OCI-LY3 (cell line): ENCODE results near the gene CCT3.
"Not testable (repeated sequence)": the region's sequence is repeated elsewhere in the genome, so short reads cannot be mapped to it uniquely, and the experiment has no call there.

Experiments used
- H2AFZ ChIP-seq: fragments of 200-600, 300-600 bp; shearing (Covaris generic); 2 replicates; pipeline ENCODE4 v1.6.0; 2014; ENCODE audit warnings: antibody characterized with exemption, low read depth, low read length
- H3K27ac ChIP-seq: fragments of 200-600, 300-600 bp; sonication (generic); 2 replicates; pipeline ENCODE4 v1.5.1; 2014; ENCODE audit warnings: mild to moderate bottlenecking, low read length, moderate library complexity, mixed read lengths
- H3K27me3 ChIP-seq: fragments of 200-600, 300-600 bp; sonication (generic); 2 replicates; pipeline ENCODE4 v1.6.1; 2014; ENCODE audit warnings: low read depth, low read length, mixed read lengths
- H3K36me3 ChIP-seq: fragments of 200-600, 300-600 bp; sonication (generic); replicated peaks from 2 replicates; pipeline ENCODE3; 2014; ENCODE audit warnings: low read depth, low read length, mixed read lengths
- H3K4me1 ChIP-seq: fragments of 300-600, 200-600 bp; sonication (generic); 2 replicates; pipeline ENCODE4 v1.6.1; 2014; ENCODE audit warnings: low read length, mixed read lengths
- H3K4me2 ChIP-seq: fragments of 200-600, 300-600 bp; sonication (generic); 2 replicates; pipeline ENCODE4 v1.6.1; 2014; ENCODE audit warnings: low read length, mixed read lengths
- H3K4me3 ChIP-seq: fragments of 300-600, 200-600 bp; sonication (generic); 2 replicates; pipeline ENCODE4 v1.5.1; 2014; ENCODE audit warnings: antibody characterized with exemption, mild to moderate bottlenecking, low read length, moderate library complexity
- H3K79me2 ChIP-seq: fragments of 300-600, 200-600 bp; shearing (Covaris generic); 2 replicates; pipeline ENCODE4 v1.6.1; 2014; ENCODE audit warnings: mild to moderate bottlenecking, low read length, mixed read lengths
- H3K9ac ChIP-seq: fragments of 300-600, 200-600 bp; shearing (Covaris generic); 2 replicates; pipeline ENCODE4 v1.6.0; 2014; ENCODE audit warnings: mild to moderate bottlenecking, low read length, moderate library complexity
- H3K9me3 ChIP-seq: fragments of 200-600, 300-600 bp; shearing (Covaris generic); 2 replicates; pipeline ENCODE4 v1.6.1; 2014; ENCODE audit warnings: low read length, mixed read lengths; ENCODE audit not compliant: insufficient read depth
- H4K20me1 ChIP-seq: fragments of 200-600, 300-600 bp; sonication (generic); 2 replicates; pipeline ENCODE4 v1.6.1; 2016; ENCODE audit warnings: low read length, mixed read lengths; ENCODE audit not compliant: insufficient read depth
- EZH2phosphoT487 ChIP-seq: fragments of 200-600 bp; shearing (Covaris generic); IDR thresholded peaks from 2 replicates; pipeline ENCODE4 v1.6.1; 2018; ENCODE audit warnings: antibody characterized with exemption, mixed run types, low read depth
- TF ChIP-seq, protein P1 (sequence below): fragments of 200-600, 300-600 bp; sonication (generic); IDR thresholded peaks from 2 replicates; pipeline ENCODE4 v1.5.1; 2014; ENCODE audit warnings: antibody characterized with exemption, low read length, low read depth

CCT3 gene

DNA sequence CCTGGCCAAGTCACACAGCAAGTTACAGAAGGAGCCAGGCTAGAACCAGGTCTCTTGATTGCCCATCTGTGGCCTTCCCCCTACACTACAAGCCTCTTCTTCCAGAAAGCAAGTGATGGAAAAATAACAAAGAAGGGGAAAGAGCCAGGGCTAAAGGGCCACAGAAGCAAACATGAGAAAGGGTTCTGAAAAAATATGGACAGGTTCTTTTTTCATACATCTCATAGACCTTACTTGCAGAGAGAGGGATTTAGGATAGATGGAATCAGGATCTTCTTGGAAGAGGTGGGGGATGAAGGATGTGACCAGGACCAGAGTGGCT, 34.1 kb upstream of the CCT3 start:
- Histone ChIP-seq H3K9ac (no peak overlapping the region), H3K4me2 (no peak overlapping the region), H3K36me3 (no peaks in the 10 kb centered on the region)

GRCh38 chr1:156371553-156372264, 33.6 kb upstream of the CCT3 start:
- Histone ChIP-seq H3K9ac (no peak overlapping the region), H3K36me3 (no peaks in the 10 kb centered on the region), H3K4me2 (no peak overlapping the region), H3K9me3 (no peaks in the 10 kb centered on the region), H3K79me2 (no peaks in the 10 kb centered on the region), H2AFZ (no peak overlapping the region), H3K27ac (no peak overlapping the region), H3K27me3 (peaks cover 33% of the 10 kb centered on the region), H3K4me1 (no peaks in the 10 kb centered on the region), H4K20me1 (no peaks in the 10 kb centered on the region), H3K4me3 (no peak overlapping the region)
- TF ChIP-seq, protein P1, sequence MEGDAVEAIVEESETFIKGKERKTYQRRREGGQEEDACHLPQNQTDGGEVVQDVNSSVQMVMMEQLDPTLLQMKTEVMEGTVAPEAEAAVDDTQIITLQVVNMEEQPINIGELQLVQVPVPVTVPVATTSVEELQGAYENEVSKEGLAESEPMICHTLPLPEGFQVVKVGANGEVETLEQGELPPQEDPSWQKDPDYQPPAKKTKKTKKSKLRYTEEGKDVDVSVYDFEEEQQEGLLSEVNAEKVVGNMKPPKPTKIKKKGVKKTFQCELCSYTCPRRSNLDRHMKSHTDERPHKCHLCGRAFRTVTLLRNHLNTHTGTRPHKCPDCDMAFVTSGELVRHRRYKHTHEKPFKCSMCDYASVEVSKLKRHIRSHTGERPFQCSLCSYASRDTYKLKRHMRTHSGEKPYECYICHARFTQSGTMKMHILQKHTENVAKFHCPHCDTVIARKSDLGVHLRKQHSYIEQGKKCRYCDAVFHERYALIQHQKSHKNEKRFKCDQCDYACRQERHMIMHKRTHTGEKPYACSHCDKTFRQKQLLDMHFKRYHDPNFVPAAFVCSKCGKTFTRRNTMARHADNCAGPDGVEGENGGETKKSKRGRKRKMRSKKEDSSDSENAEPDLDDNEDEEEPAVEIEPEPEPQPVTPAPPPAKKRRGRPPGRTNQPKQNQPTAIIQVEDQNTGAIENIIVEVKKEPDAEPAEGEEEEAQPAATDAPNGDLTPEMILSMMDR = no peak
- no peak for TF ChIP-seq EZH2phosphoT487

More for the DNA sequence above, 34.1 kb upstream of the CCT3 start:
- H3K4me1 ChIP-seq = no peaks in the 10 kb centered on the region
- peaks cover 33% of the 10 kb centered on the region for H3K27me3 ChIP-seq
- no peak overlapping the region for H3K27ac ChIP-seq
- no peaks in the 10 kb centered on the region for H3K9me3 ChIP-seq
- no peaks in the 10 kb centered on the region for H4K20me1 ChIP-seq
- H2AFZ ChIP-seq = no peak overlapping the region
- no peak overlapping the region for H3K4me3 ChIP-seq
- H3K79me2 ChIP-seq = no peaks in the 10 kb centered on the region
- TF ChIP-seq, protein P1 = no peak

DNA sequence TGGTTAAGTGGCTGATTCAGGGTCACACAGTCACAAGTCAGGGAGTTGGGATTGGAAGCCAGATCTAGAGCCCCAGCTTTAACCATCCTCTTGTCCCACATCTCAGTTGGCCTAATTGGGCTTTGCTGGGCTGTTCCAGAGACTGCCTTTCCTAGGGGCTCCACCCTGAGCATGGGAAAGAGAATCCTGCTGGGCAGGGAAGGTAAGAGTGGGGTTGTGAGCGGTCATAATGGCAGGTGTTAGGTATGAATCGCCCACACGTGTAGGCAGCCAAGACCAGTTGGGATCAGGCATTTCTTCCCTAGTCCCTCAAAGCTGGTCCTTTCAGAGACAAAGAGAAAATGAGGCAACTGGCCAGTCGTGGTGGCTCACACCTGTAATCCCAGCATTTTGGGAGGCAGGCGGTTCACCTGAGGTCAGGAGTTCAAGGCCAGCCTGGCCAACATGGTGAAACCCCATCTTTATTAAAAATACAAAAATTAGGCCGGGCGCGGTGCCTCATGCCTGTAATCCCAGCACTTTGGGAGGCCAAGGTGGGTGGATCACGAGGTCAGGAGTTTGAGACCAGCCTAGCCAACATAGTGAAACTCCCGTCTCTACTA, 31.7 kb upstream of the CCT3 start:
- H3K4me1 ChIP-seq, H3K4me2 ChIP-seq, H4K20me1 ChIP-seq, H2AFZ ChIP-seq, H3K27ac ChIP-seq, H3K4me3 ChIP-seq, H3K36me3 ChIP-seq, H3K79me2 ChIP-seq, H3K9ac ChIP-seq, H3K9me3 ChIP-seq: not testable (repeated sequence)
- H3K27me3 ChIP-seq = peaks cover 29% of the 10 kb centered on the region

GRCh38 chr1:156368889-156369684, 31.0 kb upstream of the CCT3 start, which contains the start of gene RHBG:
RHBG (plus strand) TSS chr1:156369211; CDS start chr1:156369250, 39 bp downstream.
- peaks cover 25% of the 10 kb centered on the region for H3K27me3 ChIP-seq
- H3K9me3 ChIP-seq = no peaks in the 10 kb centered on the region
- H4K20me1 ChIP-seq = no peaks in the 10 kb centered on the region
- no peak within 1 kb of the TSS for H3K9ac ChIP-seq
- no peak within 1 kb of the TSS for H3K4me3 ChIP-seq
- no peak within 1 kb of the TSS for H3K27ac ChIP-seq
- no peak within 1 kb of the TSS for H3K4me2 ChIP-seq
- H2AFZ ChIP-seq = no peak within 1 kb of the TSS
- no peaks in the 10 kb centered on the region for H3K79me2 ChIP-seq
- TF ChIP-seq, protein P1 = no peak
- TF ChIP-seq EZH2phosphoT487 = no peak
- no peaks in the 10 kb centered on the region for H3K4me1 ChIP-seq
- H3K36me3 ChIP-seq = no peaks in the 10 kb centered on the region
